Naive thymus-derived CD4-positive, alpha-beta T cell (primary cell): ENCODE results near the gene EFNA4. TPM values are rescaled to one million over a fixed set of nuclear protein-coding genes. Genes with fewer than 3 reads are reported as not detected.
"Not testable (repeated sequence)": the region's sequence is repeated elsewhere in the genome, so short reads cannot be mapped to it uniquely, and the experiment has no call there.

Source experiments
- ATAC-seq: fragments of 150-1000 bp; cut with Tn5 transposase; 2 replicates; pipeline ENCODE4 v1.10.0; 2021; ENCODE audit warnings: mild to moderate bottlenecking, moderate library complexity
- CTCF ChIA-PET: fragments of 350-600 bp; sonication (Branson Sonifier 250); formaldehyde crosslinking; loops from one replicate; lab custom pipeline; 2021; ENCODE audit warnings: antibody characterized with exemption; lab: Charles Lee
- POLR2A ChIA-PET: fragments of 350-600 bp; sonication (Branson Sonifier 250); formaldehyde crosslinking; loops from one replicate; lab custom pipeline; 2021; ENCODE audit warnings: antibody characterized with exemption, inconsistent platforms; lab: Charles Lee
- DNase-seq, 9 donors: peaks; one replicate each; pipeline versions ENCODE4 v3.0.0 to v3.0.0-alpha.2; 2020 to 2022; ENCODE audit warnings: mixed read lengths in 1 of 9
- H3K27ac ChIP-seq: one replicate; pipeline ENCODE4 v1.7.0; 2013; ENCODE audit warnings: mild to moderate bottlenecking, low read depth, low read length, moderate library complexity
- H3K27me3 ChIP-seq, 2 donors: one replicate each; pipeline ENCODE4 v1.7.0; 2013; ENCODE audit warnings: low read length in 2 of 2, mild to moderate bottlenecking in 2 of 2, moderate library complexity in 2 of 2; ENCODE audit not compliant: control insufficient read depth in 2 of 2, insufficient read depth in 2 of 2
- H3K36me3 ChIP-seq, 3 experiments: 1 replicate in 2 of 3; 2 replicates in 1 of 3; pipeline ENCODE4 v1.7.0; 2013; ENCODE audit warnings: low read length in 3 of 3, mild to moderate bottlenecking in 3 of 3, moderate library complexity in 1 of 3; ENCODE audit not compliant: insufficient read depth in 3 of 3, control insufficient read depth in 2 of 3
- H3K4me1 ChIP-seq, 2 donors: one replicate each; pipeline ENCODE4 v1.7.0; 2013; ENCODE audit warnings: low read length in 2 of 2, mild to moderate bottlenecking in 2 of 2, moderate library complexity in 1 of 2; ENCODE audit not compliant: control insufficient read depth in 2 of 2, insufficient read depth in 2 of 2
- H3K4me3 ChIP-seq: 2 replicates; pipeline ENCODE4 v1.7.0; 2013; ENCODE audit warnings: mild to moderate bottlenecking, low read length
- H3K9me3 ChIP-seq, 3 experiments: 1 replicate in 2 of 3; 2 replicates in 1 of 3; pipeline ENCODE4 v1.7.0; 2013; ENCODE audit warnings: low read length in 3 of 3; ENCODE audit not compliant: control insufficient read depth in 2 of 3
- H3K27ac Mint-ChIP-seq, 9 donors: one replicate each; pipeline ENCODE4 v1.8.0; 2020 to 2022; ENCODE audit warnings: mixed read lengths in 9 of 9, mild to moderate bottlenecking in 8 of 9, moderate library complexity in 5 of 9, inconsistent platforms in 2 of 9
- H3K27me3 Mint-ChIP-seq, 5 donors: one replicate each; pipeline ENCODE4 v1.8.0; 2021 to 2022; ENCODE audit warnings: mixed read lengths in 5 of 5, mild to moderate bottlenecking in 1 of 5
- H3K36me3 Mint-ChIP-seq, 5 donors: one replicate each; pipeline ENCODE4 v1.8.0; 2020 to 2022; ENCODE audit warnings: mixed read lengths in 5 of 5, mild to moderate bottlenecking in 3 of 5, inconsistent platforms in 1 of 5
- H3K4me1 Mint-ChIP-seq, 7 donors: one replicate each; pipeline ENCODE4 v1.8.0; 2020 to 2022; ENCODE audit warnings: mixed read lengths in 7 of 7, mild to moderate bottlenecking in 3 of 7, inconsistent platforms in 1 of 7
- H3K4me3 Mint-ChIP-seq, 10 donors: one replicate each; pipeline ENCODE4 v1.8.0; 2020 to 2022; ENCODE audit warnings: mild to moderate bottlenecking in 10 of 10, mixed read lengths in 10 of 10, moderate library complexity in 6 of 10, inconsistent platforms in 2 of 10
- H3K9me3 Mint-ChIP-seq, 11 donors: one replicate each; pipeline ENCODE4 v1.8.0; 2020 to 2022; ENCODE audit warnings: mixed read lengths in 11 of 11, mild to moderate bottlenecking in 4 of 11, inconsistent platforms in 1 of 11, moderate library complexity in 1 of 11
- intact Hi-C, 2 donors: fragments of 100-400 bp; cut with micrococcal nuclease; formaldehyde crosslinking; loops; one replicate each; pipeline ENCODE4 v1.15.1; 2023
- polyA plus RNA-seq, 2 donors: library from polyadenylated mRNA; unstranded; fragments of 300-500 nt; fragmentation: Illumina TruSeq; gene quantifications; one replicate each; pipeline ENCODE4 v1.2.3, GENCODE V29; 2021
- total RNA-seq, 6 experiments: library from RNA in 5 of 6; stranded (reverse) in 5 of 6; gene quantifications; 1 replicate in 5 of 6; 2 replicates in 1 of 6; pipeline ENCODE4 v1.2.3 and lab custom pipeline; 2021 to 2026

Gene EFNA4
- total and polyA plus RNA-seq, 7 experiments from 2014 or later, result 2.1 to 9.4 (median 4.8) TPM

DNA sequence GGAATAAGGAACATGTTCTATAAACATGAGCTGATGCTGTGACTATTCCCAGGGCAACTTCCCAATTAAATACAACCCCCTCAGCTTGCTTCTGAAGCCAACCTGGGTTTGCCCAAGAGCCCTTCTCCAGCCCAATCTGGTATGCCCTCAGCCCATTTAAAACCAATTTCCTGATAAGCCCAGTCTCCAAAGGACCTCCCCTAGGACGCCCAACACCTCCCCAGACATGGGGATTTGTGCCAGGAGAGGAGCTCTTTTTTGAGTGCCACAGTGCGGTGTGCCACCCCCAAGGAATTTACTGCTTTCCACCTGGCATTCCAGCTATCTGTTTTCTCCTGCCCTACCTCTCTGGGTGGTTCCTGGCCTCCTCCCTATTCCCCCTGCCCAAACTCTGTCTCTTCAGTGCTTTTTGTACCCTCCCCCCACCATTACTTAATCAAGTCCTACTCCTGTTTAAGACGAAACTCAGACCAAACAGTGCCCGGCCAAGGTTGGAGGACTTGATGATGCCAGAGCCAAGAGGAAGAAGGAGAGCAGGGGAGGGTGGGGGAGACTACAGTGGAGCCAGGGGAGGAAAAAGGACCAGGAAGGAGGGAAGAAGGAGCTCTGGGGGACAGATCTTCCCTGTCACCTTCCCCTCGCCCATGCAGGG lies 52.7 kb downstream of the EFNA4 start:
- Histone ChIP-seq H3K36me3 (no peaks in the 10 kb centered on the region), H3K9me3 (no peaks in the 10 kb centered on the region), H3K4me1 (no peaks in the 10 kb centered on the region), H3K27me3 (no peaks in the 10 kb centered on the region), H3K4me3 (no peak overlapping the region), H3K27ac (no peak overlapping the region)
- no peaks in the 10 kb centered on the region for H3K36me3 Mint-ChIP-seq
- no peak for DNase-seq
- peaks cover 0 to 25% (median 0%) of the 10 kb centered on the region in 5 donors for H3K27me3 Mint-ChIP-seq
- H3K4me1 Mint-ChIP-seq, result no peaks in the 10 kb centered on the region
- H3K27ac Mint-ChIP-seq, result no peak overlapping the region
- intact Hi-C loops, result no loop called here
- ChIA-PET CTCF (interaction anchor here (1.2 kb wide), 1 partner anchor 25 kb away, joined by 3 read pairs; no protein-coding TSS in a partner anchor), POLR2A (no interaction called here)
- no peak overlapping the region for H3K4me3 Mint-ChIP-seq
- no peak for ATAC-seq
- H3K9me3 Mint-ChIP-seq, result no peaks in the 10 kb centered on the region

DNA sequence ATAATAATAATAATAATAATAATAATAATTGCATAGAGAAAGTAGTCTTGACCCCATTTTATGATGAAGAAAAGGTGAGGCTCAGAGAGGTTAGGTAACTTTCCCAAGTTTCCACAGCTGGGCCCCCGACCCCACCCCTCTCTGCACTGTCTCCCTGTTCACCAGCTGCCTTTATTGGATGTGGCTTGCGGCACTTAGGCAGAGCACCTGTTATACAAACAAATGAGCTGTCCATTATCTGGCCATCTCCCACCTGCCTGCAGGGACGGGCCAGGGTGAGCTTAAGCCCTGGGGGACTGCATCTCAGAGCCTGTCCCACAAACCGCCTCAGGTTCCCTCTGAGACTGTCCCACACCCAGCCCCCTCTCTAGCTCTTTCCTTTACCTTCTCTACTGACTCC lies 54.1 kb downstream of the EFNA4 start:
- DNase-seq (no peak), ATAC-seq (no peak)
- H3K4me1 ChIP-seq, result no peaks in the 10 kb centered on the region
- intact Hi-C loops, result no loop called here
- no peaks in the 10 kb centered on the region for H3K36me3 ChIP-seq
- H3K27me3 ChIP-seq, result no peaks in the 10 kb centered on the region
- no peaks in the 10 kb centered on the region for H3K9me3 ChIP-seq
- Mint-ChIP-seq H3K9me3 (no peaks in the 10 kb centered on the region), H3K4me3 (no peak overlapping the region), H3K27ac (peak overlapping the region in 1 of 9 donors; percentile 55), H3K27me3 (peaks cover 0 to 29% (median 0%) of the 10 kb centered on the region in 5 donors), H3K4me1 (no peaks in the 10 kb centered on the region), H3K36me3 (no peaks in the 10 kb centered on the region)
- H3K4me3 ChIP-seq, result no peak overlapping the region
- ChIA-PET POLR2A (no interaction called here), CTCF (interaction anchor here (0.7 kb wide), 2 partner anchors 26 to 61 kb away, joined by 3 to 4 read pairs; no protein-coding TSS in a partner anchor)
- no peak overlapping the region for H3K27ac ChIP-seq

DNA sequence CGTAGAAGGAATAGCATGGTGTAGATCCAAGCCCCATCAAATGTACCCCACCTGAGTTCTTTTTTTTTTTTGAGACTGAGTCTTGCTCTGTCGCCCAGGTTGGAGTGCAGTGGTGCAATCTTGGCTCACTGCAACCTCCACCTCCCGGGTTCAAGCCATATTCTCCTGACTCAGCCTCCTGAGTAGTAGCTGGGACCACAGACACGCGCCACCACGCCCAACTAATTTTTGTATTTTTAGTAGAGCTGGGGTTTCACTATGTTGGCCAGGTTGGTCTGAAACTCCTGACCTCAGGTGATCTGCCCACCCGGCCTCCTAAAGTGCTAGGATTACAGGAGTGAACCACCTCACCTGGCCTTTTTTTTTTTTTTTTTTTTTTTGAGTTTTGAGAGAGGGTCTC lies 54.5 kb downstream of the EFNA4 start:
- H3K27ac Mint-ChIP-seq, H3K36me3 ChIP-seq, H3K36me3 Mint-ChIP-seq, H3K27me3 ChIP-seq, H3K4me1 Mint-ChIP-seq, intact Hi-C loops, H3K4me1 ChIP-seq, DNase-seq, H3K9me3 Mint-ChIP-seq, H3K27ac ChIP-seq, H3K4me3 ChIP-seq, ATAC-seq, H3K9me3 ChIP-seq, H3K4me3 Mint-ChIP-seq, POLR2A ChIA-PET: not testable (repeated sequence)
- H3K27me3 Mint-ChIP-seq, result peaks cover 0 to 34% (median 0%) of the 10 kb centered on the region in 5 donors
- CTCF ChIA-PET, result interaction anchor here (0.7 kb wide), 1 partner anchor 61 kb away, joined by 3 read pairs; no protein-coding TSS in a partner anchor

Other genes with a start within 250 kb of the EFNA4 start
- gene KCNN3, start 193.5 kb upstream of the EFNA4 start, total RNA-seq, result under 1 TPM in 4 of 5 experiments, not detected in 1; 0.05 to 0.29 (median 0.15) TPM
- gene KCNN3, start 193.5 kb upstream of the EFNA4 start, polyA plus RNA-seq, result not detected
- 10 to 100 TPM; 11.3 to 35.1 (median 12.6) TPM for gene PMVK, start 127.0 kb upstream of the EFNA4 start, total RNA-seq
- 10 to 100 TPM; 38.7 to 41.4 TPM for gene PMVK, start 127.0 kb upstream of the EFNA4 start, polyA plus RNA-seq
- gene PBXIP1, start 107.6 kb upstream of the EFNA4 start, total RNA-seq, result 100 to 1,000 TPM; 107 to 390 (median 383) TPM
- 100 to 1,000 TPM; 234 to 318 TPM for gene PBXIP1, start 107.6 kb upstream of the EFNA4 start, polyA plus RNA-seq
- gene PYGO2, start 102.0 kb upstream of the EFNA4 start, total RNA-seq, result 10 to 100 TPM; 33.0 to 69.5 (median 46.2) TPM
- 10 to 100 TPM; 33.0 to 64.0 TPM for gene PYGO2, start 102.0 kb upstream of the EFNA4 start, polyA plus RNA-seq
- 10 to 100 TPM; 71.0 to 76.9 (median 73.7) TPM for gene SHC1, start 93.0 kb upstream of the EFNA4 start, total RNA-seq
- 10 to 100 TPM; 29.6 to 38.3 TPM for gene SHC1, start 93.0 kb upstream of the EFNA4 start, polyA plus RNA-seq
- gene CKS1B, start 89.1 kb upstream of the EFNA4 start, total RNA-seq, result 100 to 1,000 TPM in 1 of 5 experiments, 10 to 100 TPM in 3, 1 to 10 TPM in 1; 8.4 to 105 (median 10.2) TPM
- 10 to 100 TPM; 37.1 to 55.2 TPM for gene CKS1B, start 89.1 kb upstream of the EFNA4 start, polyA plus RNA-seq
- 10 to 100 TPM; 24.4 to 50.2 (median 50.0) TPM for gene FLAD1, start 80.4 kb upstream of the EFNA4 start, total RNA-seq
- 10 to 100 TPM; 33.3 to 45.8 TPM for gene FLAD1, start 80.4 kb upstream of the EFNA4 start, polyA plus RNA-seq
- gene LENEP, start 70.2 kb upstream of the EFNA4 start, total RNA-seq, result 1 to 10 TPM in 3 of 5 experiments, not detected in 2; 1.4 to 3.2 (median 2.6) TPM
- not detected for gene LENEP, start 70.2 kb upstream of the EFNA4 start, polyA plus RNA-seq
- gene ZBTB7B, start 60.9 kb upstream of the EFNA4 start, total RNA-seq, result 100 to 1,000 TPM in 1 of 5 experiments, 10 to 100 TPM in 4; 42.7 to 139 (median 61.0) TPM
- gene ZBTB7B, start 60.9 kb upstream of the EFNA4 start, polyA plus RNA-seq, result 1 to 10 TPM; 3.0 to 6.7 TPM
- 1 to 10 TPM in 4 of 5 experiments, under 1 TPM in 1; 0.22 to 3.3 (median 2.4) TPM for gene DCST2, start 30.0 kb upstream of the EFNA4 start, total RNA-seq
- not detected for gene DCST2, start 30.0 kb upstream of the EFNA4 start, polyA plus RNA-seq
- under 1 TPM in 3 of 5 experiments, not detected in 2; 0.19 to 0.78 (median 0.42) TPM for gene DCST1, start 29.9 kb upstream of the EFNA4 start, total RNA-seq
- not detected for gene DCST1, start 29.9 kb upstream of the EFNA4 start, polyA plus RNA-seq
- gene ADAM15, start 12.4 kb upstream of the EFNA4 start, total RNA-seq, result 10 to 100 TPM; 16.9 to 53.7 (median 28.8) TPM
- gene ADAM15, start 12.4 kb upstream of the EFNA4 start, polyA plus RNA-seq, result 1 to 10 TPM; 5.8 to 8.5 TPM
- gene EFNA3, start 15.1 kb downstream of the EFNA4 start, total RNA-seq, result 1 to 10 TPM in 4 of 5 experiments, under 1 TPM in 1; 0.42 to 4.0 (median 2.7) TPM
- gene EFNA3, start 15.1 kb downstream of the EFNA4 start, polyA plus RNA-seq, result under 1 TPM; 0.51 to 0.72 TPM
- gene EFNA1, start 64.1 kb downstream of the EFNA4 start, total RNA-seq, result 1 to 10 TPM in 4 of 5 experiments, not detected in 1; 4.0 to 7.3 (median 5.6) TPM
- gene EFNA1, start 64.1 kb downstream of the EFNA4 start, polyA plus RNA-seq, result 10 to 100 TPM; 11.1 to 16.8 TPM
- gene SLC50A1, start 72.1 kb downstream of the EFNA4 start, total RNA-seq, result 10 to 100 TPM; 21.1 to 35.6 (median 24.3) TPM
- 10 to 100 TPM; 51.0 to 64.8 TPM for gene SLC50A1, start 72.1 kb downstream of the EFNA4 start, polyA plus RNA-seq
- gene DPM3, start 76.8 kb downstream of the EFNA4 start, total RNA-seq, result 10 to 100 TPM; 29.1 to 50.4 (median 43.8) TPM
- gene DPM3, start 76.8 kb downstream of the EFNA4 start, polyA plus RNA-seq, result 100 to 1,000 TPM in 1 of 2 donors, 10 to 100 TPM in 1; 99.2 to 128 TPM
- 100 to 1,000 TPM in 4 of 5 experiments, 10 to 100 TPM in 1; 97.4 to 236 (median 155) TPM for gene KRTCAP2, start 109.6 kb downstream of the EFNA4 start, total RNA-seq
- gene KRTCAP2, start 109.6 kb downstream of the EFNA4 start, polyA plus RNA-seq, result 100 to 1,000 TPM; 450 to 469 TPM
- gene TRIM46, start 110.1 kb downstream of the EFNA4 start, total RNA-seq, result 10 to 100 TPM in 1 of 5 experiments, 1 to 10 TPM in 4; 3.5 to 21.9 (median 4.1) TPM
- gene TRIM46, start 110.1 kb downstream of the EFNA4 start, polyA plus RNA-seq, result 1 to 10 TPM in 1 of 2 donors, under 1 TPM in 1; 0.69 to 1.3 TPM
- 10 to 100 TPM; 26.0 to 35.9 (median 28.1) TPM for gene THBS3, start 144.2 kb downstream of the EFNA4 start, total RNA-seq
- gene THBS3, start 144.2 kb downstream of the EFNA4 start, polyA plus RNA-seq, result 1 to 10 TPM in 1 of 2 donors, under 1 TPM in 1; 0.87 to 2.6 TPM
- gene MTX1, start 145.0 kb downstream of the EFNA4 start, total RNA-seq, result 10 to 100 TPM; 19.5 to 40.8 (median 22.0) TPM
- gene MTX1, start 145.0 kb downstream of the EFNA4 start, polyA plus RNA-seq, result 10 to 100 TPM; 48.9 to 49.9 TPM
- gene ENTREP3, start 191.7 kb downstream of the EFNA4 start, total RNA-seq, result 10 to 100 TPM in 4 of 5 experiments, 1 to 10 TPM in 1; 8.2 to 24.3 (median 13.8) TPM
- 1 to 10 TPM; 1.8 to 2.0 TPM for gene ENTREP3, start 191.7 kb downstream of the EFNA4 start, polyA plus RNA-seq
- 100 to 1,000 TPM in 3 of 5 experiments, 10 to 100 TPM in 2; 50.8 to 118 (median 100) TPM for gene SCAMP3, start 198.6 kb downstream of the EFNA4 start, total RNA-seq
- 100 to 1,000 TPM; 141 to 219 TPM for gene SCAMP3, start 198.6 kb downstream of the EFNA4 start, polyA plus RNA-seq
- 100 to 1,000 TPM in 2 of 5 experiments, 10 to 100 TPM in 3; 72.2 to 137 (median 94.7) TPM for gene CLK2, start 209.8 kb downstream of the EFNA4 start, total RNA-seq
- 10 to 100 TPM; 16.7 to 31.0 TPM for gene CLK2, start 209.8 kb downstream of the EFNA4 start, polyA plus RNA-seq
- 1 to 10 TPM; 1.6 to 3.3 (median 2.8) TPM for gene HCN3, start 213.7 kb downstream of the EFNA4 start, total RNA-seq
- gene HCN3, start 213.7 kb downstream of the EFNA4 start, polyA plus RNA-seq, result under 1 TPM in 1 of 2 donors, not detected in 1; 0.07 TPM
- gene PKLR, start 237.7 kb downstream of the EFNA4 start, total RNA-seq, result not detected
- under 1 TPM in 1 of 2 donors, not detected in 1; 0.06 TPM for gene PKLR, start 237.7 kb downstream of the EFNA4 start, polyA plus RNA-seq
- 100 to 1,000 TPM in 1 of 5 experiments, 10 to 100 TPM in 4; 58.5 to 193 (median 79.0) TPM for gene FDPS, start 245.1 kb downstream of the EFNA4 start, total RNA-seq
- gene FDPS, start 245.1 kb downstream of the EFNA4 start, polyA plus RNA-seq, result 100 to 1,000 TPM in 1 of 2 donors, 10 to 100 TPM in 1; 99.3 to 102 TPM